HEK293 (cell line): ENCODE results near the gene CACNA1G.

Experiments
- HOXA7 ChIP-seq: sonication (generic); formaldehyde crosslinking; IDR thresholded peaks from 2 replicates; pipeline ENCODE4 v1.8.1; 2022; ENCODE audit warnings: missing genetic modification reagents, borderline replicate concordance
- MZF1 ChIP-seq: fragments of 450-650 bp; formaldehyde crosslinking; IDR thresholded peaks from 2 replicates; pipeline ENCODE4 v1.5.1; 2017; ENCODE audit warnings: missing biosample characterization, missing genetic modification characterization, borderline replicate concordance
- SCRT1 ChIP-seq: fragments of 450-650 bp; formaldehyde crosslinking; IDR thresholded peaks from 2 replicates; pipeline ENCODE4 v1.5.1; 2016; ENCODE audit warnings: missing biosample characterization, missing genetic modification characterization, borderline replicate concordance
- TCF7L2 ChIP-seq: IDR thresholded peaks from 2 replicates; pipeline ENCODE4 v1.6.1; 2011; ENCODE audit warnings: low read depth, mild to moderate bottlenecking, inconsistent platforms, low read length, moderate library complexity, borderline replicate concordance
- ZBTB1 ChIP-seq: fragments of 450-650 bp; formaldehyde crosslinking; IDR thresholded peaks from 2 replicates; pipeline ENCODE4 v1.5.1; 2016; ENCODE audit warnings: missing biosample characterization, missing genetic modification characterization
- ZIC2 ChIP-seq: fragments of 450-650 bp; formaldehyde crosslinking; IDR thresholded peaks from 2 replicates; pipeline ENCODE4 v1.5.1; 2016; ENCODE audit warnings: missing biosample characterization, missing genetic modification characterization
- ZNF10 ChIP-seq: fragments of 450-650 bp; formaldehyde crosslinking; IDR thresholded peaks from 2 replicates; pipeline ENCODE4 v1.5.1; 2017; ENCODE audit warnings: missing biosample characterization, missing genetic modification characterization
- ZNF132 ChIP-seq: fragments of 450-650 bp; formaldehyde crosslinking; IDR thresholded peaks from 2 replicates; pipeline ENCODE4 v1.5.1; 2017; ENCODE audit warnings: missing biosample characterization, missing genetic modification characterization, borderline replicate concordance
- ZNF140 ChIP-seq: fragments of 450-650 bp; formaldehyde crosslinking; IDR thresholded peaks from 2 replicates; pipeline ENCODE4 v1.5.1; 2016; ENCODE audit warnings: missing biosample characterization, missing genetic modification characterization
- ZNF175 ChIP-seq: fragments of 450-650 bp; formaldehyde crosslinking; IDR thresholded peaks from 2 replicates; pipeline ENCODE4 v1.5.1; 2016; ENCODE audit warnings: missing biosample characterization, missing genetic modification characterization
- ZNF23 ChIP-seq: fragments of 450-650 bp; formaldehyde crosslinking; IDR thresholded peaks from 2 replicates; pipeline ENCODE4 v1.5.1; 2016; ENCODE audit warnings: missing biosample characterization, missing genetic modification characterization, borderline replicate concordance
- ZNF266 ChIP-seq: fragments of 450-650 bp; formaldehyde crosslinking; IDR thresholded peaks from 2 replicates; pipeline ENCODE4 v1.5.1; 2016; ENCODE audit warnings: missing biosample characterization, missing genetic modification characterization, low read depth
- ZNF274 ChIP-seq, 2 experiments: fragments of 200-500 bp in 1 of 2; fragments of 450-650 bp in 1 of 2; sonication (Bioruptor generic) in 1 of 2; formaldehyde crosslinking in 1 of 2; IDR thresholded peaks; 2 replicates each; pipeline versions ENCODE4 v1.5.1 to v1.6.1; 2014 to 2016; ENCODE audit warnings: borderline replicate concordance in 1 of 2, inconsistent platforms in 1 of 2, low read length in 1 of 2, missing biosample characterization in 1 of 2, missing genetic modification characterization in 1 of 2
- ZNF292 ChIP-seq: fragments of 450-650 bp; formaldehyde crosslinking; IDR thresholded peaks from 2 replicates; pipeline ENCODE4 v1.5.1; 2016; ENCODE audit warnings: low read depth, missing biosample characterization, missing genetic modification characterization, borderline replicate concordance
- ZNF302 ChIP-seq: fragments of 450-650 bp; formaldehyde crosslinking; IDR thresholded peaks from 2 replicates; pipeline ENCODE4 v1.5.1; 2016; ENCODE audit warnings: missing biosample characterization, missing genetic modification characterization, low read depth
- ZNF391 ChIP-seq: fragments of 450-650 bp; formaldehyde crosslinking; IDR thresholded peaks from 2 replicates; pipeline ENCODE4 v1.5.1; 2016; ENCODE audit warnings: low read depth, missing biosample characterization, missing genetic modification characterization, borderline replicate concordance
- ZNF423 ChIP-seq: fragments of 450-650 bp; formaldehyde crosslinking; IDR thresholded peaks from 2 replicates; pipeline ENCODE4 v1.5.1; 2016; ENCODE audit warnings: missing biosample characterization, missing genetic modification characterization
- ZNF510 ChIP-seq: fragments of 450-650 bp; formaldehyde crosslinking; IDR thresholded peaks from 2 replicates; pipeline ENCODE4 v1.5.1; 2018; ENCODE audit warnings: mild to moderate bottlenecking, missing genetic modification characterization, missing biosample characterization; ENCODE audit not compliant: insufficient replicate concordance
- ZNF555 ChIP-seq: fragments of 450-650 bp; formaldehyde crosslinking; conservative IDR thresholded peaks from 2 replicates; pipeline ENCODE4 v1.5.1; 2017; ENCODE audit warnings: missing biosample characterization, mild to moderate bottlenecking, missing genetic modification characterization, inconsistent platforms
- ZSCAN30 ChIP-seq: fragments of 450-650 bp; IDR thresholded peaks from 2 replicates; pipeline ENCODE4 v1.5.1; 2018; ENCODE audit warnings: missing biosample characterization, mild to moderate bottlenecking, missing genetic modification characterization, moderate library complexity
- TF ChIP-seq, protein P1 (sequence below): fragments of 450-650 bp; formaldehyde crosslinking; IDR thresholded peaks from 2 replicates; pipeline ENCODE4 v1.5.1; 2016; ENCODE audit warnings: missing biosample characterization, missing genetic modification characterization
- TF ChIP-seq, protein P2 (sequence below): sonication (generic); formaldehyde crosslinking; IDR thresholded peaks from 2 replicates; pipeline ENCODE4 v1.8.1; 2022; ENCODE audit warnings: mild to moderate bottlenecking, moderate library complexity, missing genetic modification reagents
- TF ChIP-seq, protein P3 (sequence below): fragments of 450-650 bp; formaldehyde crosslinking; conservative IDR thresholded peaks from 2 replicates; pipeline ENCODE4 v1.5.1; 2016; ENCODE audit warnings: low read depth, missing biosample characterization, missing genetic modification characterization
- TF ChIP-seq, protein P4 (sequence below): fragments of 450-650 bp; formaldehyde crosslinking; IDR thresholded peaks from 2 replicates; pipeline ENCODE4 v1.5.1; 2016; ENCODE audit warnings: missing biosample characterization, missing genetic modification characterization, low read depth
- TF ChIP-seq, protein P5 (sequence below): fragments of 450-650 bp; formaldehyde crosslinking; IDR thresholded peaks from 2 replicates; pipeline ENCODE4 v1.5.1; 2016; ENCODE audit warnings: missing biosample characterization, missing genetic modification characterization
- TF ChIP-seq, protein P6 (sequence below): fragments of 450-650 bp; formaldehyde crosslinking; IDR thresholded peaks from 2 replicates; pipeline ENCODE4 v1.5.1; 2016; ENCODE audit warnings: missing biosample characterization, missing genetic modification characterization

The CACNA1G gene

DNA sequence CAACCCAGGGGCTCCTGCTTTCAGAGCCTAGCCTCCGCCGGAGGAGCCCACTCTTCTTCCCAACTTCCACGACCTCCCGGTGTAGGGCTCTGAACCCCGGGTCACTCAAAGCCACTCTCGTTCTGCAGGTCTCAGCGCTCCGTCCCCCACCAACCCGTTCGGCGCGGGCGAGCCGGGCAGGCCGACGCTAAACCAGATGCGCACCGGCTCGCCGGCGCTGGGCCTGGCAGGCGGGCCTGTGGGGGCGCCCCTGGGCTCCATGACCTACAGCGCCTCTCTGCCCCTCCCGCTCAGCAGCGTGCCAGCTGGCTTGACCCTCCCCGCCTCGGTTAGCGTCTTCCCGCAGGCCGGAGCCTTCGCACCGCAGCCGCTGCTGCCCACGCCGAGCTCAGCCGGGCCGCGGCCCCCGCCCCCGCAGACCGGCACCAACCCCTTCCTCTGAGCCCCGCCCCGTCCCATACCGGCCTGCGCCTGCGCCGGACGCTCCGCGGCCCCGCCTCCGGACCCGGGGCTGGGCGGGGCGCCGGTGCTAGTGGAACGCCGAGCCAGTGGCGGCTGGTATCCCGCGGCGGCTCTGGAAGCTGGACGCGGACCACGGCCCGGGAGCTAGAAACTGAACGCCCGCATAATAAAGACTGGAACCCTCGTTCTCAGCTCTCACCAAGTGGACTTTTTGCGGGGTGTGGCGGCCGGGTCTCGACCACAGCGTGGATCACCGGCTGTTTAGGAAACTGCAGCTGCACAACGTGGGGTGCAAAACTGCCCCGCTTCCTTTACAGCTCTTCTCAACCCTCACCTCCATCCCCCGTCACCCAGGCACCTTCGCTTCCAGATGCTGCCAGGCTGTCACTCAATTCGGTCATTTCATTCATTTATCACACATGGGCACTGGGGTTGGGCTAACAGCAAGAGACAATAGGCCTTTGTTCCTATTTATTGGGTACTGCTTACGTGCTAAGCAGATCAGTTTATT lies 18.5 kb upstream of the CACNA1G start (continued):
- TF ChIP-seq, protein P1, sequence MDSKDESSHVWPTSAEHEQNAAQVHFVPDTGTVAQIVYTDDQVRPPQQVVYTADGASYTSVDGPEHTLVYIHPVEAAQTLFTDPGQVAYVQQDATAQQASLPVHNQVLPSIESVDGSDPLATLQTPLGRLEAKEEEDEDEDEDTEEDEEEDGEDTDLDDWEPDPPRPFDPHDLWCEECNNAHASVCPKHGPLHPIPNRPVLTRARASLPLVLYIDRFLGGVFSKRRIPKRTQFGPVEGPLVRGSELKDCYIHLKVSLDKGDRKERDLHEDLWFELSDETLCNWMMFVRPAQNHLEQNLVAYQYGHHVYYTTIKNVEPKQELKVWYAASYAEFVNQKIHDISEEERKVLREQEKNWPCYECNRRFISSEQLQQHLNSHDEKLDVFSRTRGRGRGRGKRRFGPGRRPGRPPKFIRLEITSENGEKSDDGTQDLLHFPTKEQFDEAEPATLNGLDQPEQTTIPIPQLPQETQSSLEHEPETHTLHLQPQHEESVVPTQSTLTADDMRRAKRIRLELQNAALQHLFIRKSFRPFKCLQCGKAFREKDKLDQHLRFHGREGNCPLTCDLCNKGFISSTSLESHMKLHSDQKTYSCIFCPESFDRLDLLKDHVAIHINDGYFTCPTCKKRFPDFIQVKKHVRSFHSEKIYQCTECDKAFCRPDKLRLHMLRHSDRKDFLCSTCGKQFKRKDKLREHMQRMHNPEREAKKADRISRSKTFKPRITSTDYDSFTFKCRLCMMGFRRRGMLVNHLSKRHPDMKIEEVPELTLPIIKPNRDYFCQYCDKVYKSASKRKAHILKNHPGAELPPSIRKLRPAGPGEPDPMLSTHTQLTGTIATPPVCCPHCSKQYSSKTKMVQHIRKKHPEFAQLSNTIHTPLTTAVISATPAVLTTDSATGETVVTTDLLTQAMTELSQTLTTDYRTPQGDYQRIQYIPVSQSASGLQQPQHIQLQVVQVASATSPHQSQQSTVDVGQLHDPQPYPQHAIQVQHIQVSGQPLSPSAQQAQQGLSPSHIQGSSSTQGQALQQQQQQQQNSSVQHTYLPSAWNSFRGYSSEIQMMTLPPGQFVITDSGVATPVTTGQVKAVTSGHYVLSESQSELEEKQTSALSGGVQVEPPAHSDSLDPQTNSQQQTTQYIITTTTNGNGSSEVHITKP (tag by site-specific recombination): peak; percentile 59; the same call in 1 of the 2 replicates
- no peak for TF ChIP-seq ZNF510 (tag by site-specific recombination)
- TF ChIP-seq ZIC2: peak; percentile 60; the same call in 1 of the 2 replicates
- no peak for TF ChIP-seq ZNF391
- no peak for TF ChIP-seq ZNF132
- no peak for TF ChIP-seq ZNF23 (tag by site-specific recombination)
- no peak for TF ChIP-seq ZNF140 (tag by site-specific recombination)
- no peak for TF ChIP-seq ZNF423 (tag by site-specific recombination)
- TF ChIP-seq, protein P2, sequence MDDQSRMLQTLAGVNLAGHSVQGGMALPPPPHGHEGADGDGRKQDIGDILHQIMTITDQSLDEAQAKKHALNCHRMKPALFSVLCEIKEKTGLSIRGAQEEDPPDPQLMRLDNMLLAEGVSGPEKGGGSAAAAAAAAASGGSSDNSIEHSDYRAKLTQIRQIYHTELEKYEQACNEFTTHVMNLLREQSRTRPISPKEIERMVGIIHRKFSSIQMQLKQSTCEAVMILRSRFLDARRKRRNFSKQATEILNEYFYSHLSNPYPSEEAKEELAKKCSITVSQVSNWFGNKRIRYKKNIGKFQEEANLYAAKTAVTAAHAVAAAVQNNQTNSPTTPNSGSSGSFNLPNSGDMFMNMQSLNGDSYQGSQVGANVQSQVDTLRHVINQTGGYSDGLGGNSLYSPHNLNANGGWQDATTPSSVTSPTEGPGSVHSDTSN (CRISPR knock-in tag): peak; percentile 83
- TF ChIP-seq TCF7L2: no peak
- no peak for TF ChIP-seq ZNF555
- TF ChIP-seq, protein P3, sequence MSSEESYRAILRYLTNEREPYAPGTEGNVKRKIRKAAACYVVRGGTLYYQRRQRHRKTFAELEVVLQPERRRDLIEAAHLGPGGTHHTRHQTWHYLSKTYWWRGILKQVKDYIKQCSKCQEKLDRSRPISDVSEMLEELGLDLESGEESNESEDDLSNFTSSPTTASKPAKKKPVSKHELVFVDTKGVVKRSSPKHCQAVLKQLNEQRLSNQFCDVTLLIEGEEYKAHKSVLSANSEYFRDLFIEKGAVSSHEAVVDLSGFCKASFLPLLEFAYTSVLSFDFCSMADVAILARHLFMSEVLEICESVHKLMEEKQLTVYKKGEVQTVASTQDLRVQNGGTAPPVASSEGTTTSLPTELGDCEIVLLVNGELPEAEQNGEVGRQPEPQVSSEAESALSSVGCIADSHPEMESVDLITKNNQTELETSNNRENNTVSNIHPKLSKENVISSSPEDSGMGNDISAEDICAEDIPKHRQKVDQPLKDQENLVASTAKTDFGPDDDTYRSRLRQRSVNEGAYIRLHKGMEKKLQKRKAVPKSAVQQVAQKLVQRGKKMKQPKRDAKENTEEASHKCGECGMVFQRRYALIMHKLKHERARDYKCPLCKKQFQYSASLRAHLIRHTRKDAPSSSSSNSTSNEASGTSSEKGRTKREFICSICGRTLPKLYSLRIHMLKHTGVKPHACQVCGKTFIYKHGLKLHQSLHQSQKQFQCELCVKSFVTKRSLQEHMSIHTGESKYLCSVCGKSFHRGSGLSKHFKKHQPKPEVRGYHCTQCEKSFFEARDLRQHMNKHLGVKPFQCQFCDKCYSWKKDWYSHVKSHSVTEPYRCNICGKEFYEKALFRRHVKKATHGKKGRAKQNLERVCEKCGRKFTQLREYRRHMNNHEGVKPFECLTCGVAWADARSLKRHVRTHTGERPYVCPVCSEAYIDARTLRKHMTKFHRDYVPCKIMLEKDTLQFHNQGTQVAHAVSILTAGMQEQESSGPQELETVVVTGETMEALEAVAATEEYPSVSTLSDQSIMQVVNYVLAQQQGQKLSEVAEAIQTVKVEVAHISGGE (tag by site-specific recombination): no peak
- TF ChIP-seq SCRT1 (tag by site-specific recombination): no peak
- TF ChIP-seq, protein P4, sequence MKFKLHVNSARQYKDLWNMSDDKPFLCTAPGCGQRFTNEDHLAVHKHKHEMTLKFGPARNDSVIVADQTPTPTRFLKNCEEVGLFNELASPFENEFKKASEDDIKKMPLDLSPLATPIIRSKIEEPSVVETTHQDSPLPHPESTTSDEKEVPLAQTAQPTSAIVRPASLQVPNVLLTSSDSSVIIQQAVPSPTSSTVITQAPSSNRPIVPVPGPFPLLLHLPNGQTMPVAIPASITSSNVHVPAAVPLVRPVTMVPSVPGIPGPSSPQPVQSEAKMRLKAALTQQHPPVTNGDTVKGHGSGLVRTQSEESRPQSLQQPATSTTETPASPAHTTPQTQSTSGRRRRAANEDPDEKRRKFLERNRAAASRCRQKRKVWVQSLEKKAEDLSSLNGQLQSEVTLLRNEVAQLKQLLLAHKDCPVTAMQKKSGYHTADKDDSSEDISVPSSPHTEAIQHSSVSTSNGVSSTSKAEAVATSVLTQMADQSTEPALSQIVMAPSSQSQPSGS: no peak
- TF ChIP-seq ZNF10 (tag by site-specific recombination): no peak
- no peak for TF ChIP-seq ZNF292 (tag by site-specific recombination)
- TF ChIP-seq ZNF175 (tag by site-specific recombination): no peak
- no peak for TF ChIP-seq ZBTB1
- TF ChIP-seq ZNF274 (IDR thresholded peaks at IDR 0.05; ENCODE audit: low read length): no peak
- no peak for TF ChIP-seq ZNF274 (tag by site-specific recombination; IDR thresholded peaks at IDR 0.05; ENCODE audit: borderline replicate concordance)
- no peak for TF ChIP-seq HOXA7
- TF ChIP-seq, protein P5, sequence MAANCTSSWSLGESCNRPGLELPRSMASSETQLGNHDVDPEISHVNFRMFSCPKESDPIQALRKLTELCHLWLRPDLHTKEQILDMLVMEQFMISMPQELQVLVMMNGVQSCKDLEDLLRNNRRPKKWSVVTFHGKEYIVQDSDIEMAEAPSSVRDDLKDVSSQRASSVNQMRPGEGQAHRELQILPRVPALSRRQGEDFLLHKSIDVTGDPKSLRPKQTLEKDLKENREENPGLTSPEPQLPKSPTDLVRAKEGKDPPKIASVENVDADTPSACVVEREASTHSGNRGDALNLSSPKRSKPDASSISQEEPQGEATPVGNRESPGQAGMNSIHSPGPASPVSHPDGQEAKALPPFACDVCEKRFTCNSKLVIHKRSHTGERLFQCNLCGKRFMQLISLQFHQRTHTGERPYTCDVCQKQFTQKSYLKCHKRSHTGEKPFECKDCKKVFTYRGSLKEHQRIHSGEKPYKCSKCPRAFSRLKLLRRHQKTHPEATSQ (tag by site-specific recombination): no peak
- TF ChIP-seq, protein P6, sequence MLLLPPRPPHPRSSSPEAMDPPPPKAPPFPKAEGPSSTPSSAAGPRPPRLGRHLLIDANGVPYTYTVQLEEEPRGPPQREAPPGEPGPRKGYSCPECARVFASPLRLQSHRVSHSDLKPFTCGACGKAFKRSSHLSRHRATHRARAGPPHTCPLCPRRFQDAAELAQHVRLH: no peak
- no peak for TF ChIP-seq ZNF302 (tag by site-specific recombination)
- no peak for TF ChIP-seq ZNF266
- TF ChIP-seq ZSCAN30 (tag by site-specific recombination): peak; percentile 40; the same call in 1 of the 2 replicates
- TF ChIP-seq MZF1 (tag by site-specific recombination): no peak
